Measurements from ENCODE around the gene DCAF11.

DCAF11 gene

GRCh38 chr14:24162093-24162492, 47.5 kb downstream of the DCAF11 start:
- DNase-seq, result no peak

GRCh38 chr14:24164518-24164991, 50.0 kb downstream of the DCAF11 start:
- DNase-seq, result no peak

DNA sequence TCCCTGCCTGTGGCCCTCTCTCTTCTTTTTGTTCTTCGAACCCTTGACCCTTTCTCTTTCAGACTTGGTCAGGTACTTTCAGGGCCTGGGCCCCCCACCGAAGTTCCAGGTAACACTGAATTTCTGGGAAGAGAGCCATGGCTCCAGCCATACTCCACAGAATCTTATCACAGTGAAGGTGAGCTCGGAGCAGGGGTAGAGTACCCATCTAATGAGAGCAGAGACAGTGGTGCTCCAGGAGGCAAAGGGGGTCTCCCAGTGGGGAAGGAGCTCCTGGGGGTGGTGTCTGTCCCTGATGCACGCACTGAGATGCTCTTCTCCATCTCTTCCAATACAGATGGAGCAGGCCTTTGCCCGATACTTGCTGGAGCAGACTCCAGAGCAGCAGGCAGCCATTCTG, 51.2 kb downstream of the DCAF11 start:
- DNase-seq, result no peak

DNA sequence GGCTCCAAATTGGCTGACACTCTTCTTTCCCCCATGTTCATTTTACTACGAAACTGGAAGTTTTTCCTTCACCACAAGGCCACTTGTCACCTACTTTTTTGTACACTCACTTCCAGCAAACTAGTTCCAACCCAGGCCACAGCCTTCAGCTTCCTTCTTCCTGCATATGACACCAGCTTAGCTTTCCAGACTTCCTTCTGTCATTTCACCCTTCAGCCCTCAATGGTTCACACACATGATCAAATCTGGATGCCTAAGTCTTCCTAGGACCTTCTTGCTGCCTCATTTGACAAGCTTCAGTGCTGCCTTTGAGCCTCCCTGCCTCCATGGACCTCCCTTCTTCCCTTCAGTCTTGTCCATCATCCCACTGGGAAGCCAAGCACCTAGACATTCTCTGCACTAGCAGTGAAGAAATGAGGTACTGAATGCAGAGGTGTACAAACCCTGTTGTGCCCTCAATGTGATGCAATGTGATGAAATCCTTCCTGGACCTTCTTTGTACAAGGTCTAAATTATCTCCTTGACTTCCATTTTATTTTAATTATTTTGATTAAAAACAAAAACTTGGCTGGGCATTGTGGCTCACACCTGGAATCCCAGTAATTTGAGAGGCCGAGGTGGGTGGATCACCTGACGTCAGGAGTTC, 53.0 kb downstream of the DCAF11 start:
- peak; percentile 51 to 56 for DNase-seq

- no peak for DNase-seq
These were observed 57.1 kb downstream of the DCAF11 start, which contains the start of gene REC8 for GRCh38 chr14:24171422-24172260. TSS of gene REC8 (plus strand) at chr14:24172080. CDS start at chr14:24172553, 473 bp downstream.

GRCh38 chr14:24172261-24172860, 57.8 kb downstream of the DCAF11 start:
- no peak for DNase-seq

- no peak for DNase-seq
These were observed 58.3 kb downstream of the DCAF11 start for GRCh38 chr14:24172871-24173281.
